Esophagus squamous epithelium (tissue), 4 donors: ENCODE measurements around the gene CLBA1.
"Not testable (repeated sequence)": the region's sequence is repeated elsewhere in the genome, so short reads cannot be mapped to it uniquely, and the experiment has no call there.

ENCODE experiments used
- CTCF ChIP-seq, 6 experiments: fragments of 450-650 bp in 4 of 6; fragments of 200-600 bp in 2 of 6; sonication (generic) in 2 of 6; IDR thresholded peaks; one replicate each; pipeline ENCODE4 v1.5.1; 2016 to 2019; ENCODE audit warnings: antibody characterized with exemption in 6 of 6, mild to moderate bottlenecking in 4 of 6, moderate library complexity in 4 of 6
- POLR2A ChIP-seq, 4 donors: fragments of 450-650 bp; IDR thresholded peaks; one replicate each; pipeline ENCODE4 v1.6.1; 2017; ENCODE audit warnings: antibody characterized with exemption in 4 of 4, mild to moderate bottlenecking in 4 of 4, moderate library complexity in 3 of 4

- not testable (repeated sequence) for TF ChIP-seq CTCF, POLR2A (IDR thresholded peaks at IDR 0.05)
These were observed 42.2 kb upstream of the CLBA1 start for GRCh38 chr14:104943216-104944015.
